ENCODE measurements around the gene ARHGEF17. TPM values are rescaled to one million over a fixed set of nuclear protein-coding genes. Genes with fewer than 3 reads are reported as not detected.
"Not testable (repeated sequence)": the region's sequence is repeated elsewhere in the genome, so short reads cannot be mapped to it uniquely, and the experiment has no call there.

Gene ARHGEF17
- total RNA-seq, 1 donor from 2014 or later = 82.6 TPM

DNA sequence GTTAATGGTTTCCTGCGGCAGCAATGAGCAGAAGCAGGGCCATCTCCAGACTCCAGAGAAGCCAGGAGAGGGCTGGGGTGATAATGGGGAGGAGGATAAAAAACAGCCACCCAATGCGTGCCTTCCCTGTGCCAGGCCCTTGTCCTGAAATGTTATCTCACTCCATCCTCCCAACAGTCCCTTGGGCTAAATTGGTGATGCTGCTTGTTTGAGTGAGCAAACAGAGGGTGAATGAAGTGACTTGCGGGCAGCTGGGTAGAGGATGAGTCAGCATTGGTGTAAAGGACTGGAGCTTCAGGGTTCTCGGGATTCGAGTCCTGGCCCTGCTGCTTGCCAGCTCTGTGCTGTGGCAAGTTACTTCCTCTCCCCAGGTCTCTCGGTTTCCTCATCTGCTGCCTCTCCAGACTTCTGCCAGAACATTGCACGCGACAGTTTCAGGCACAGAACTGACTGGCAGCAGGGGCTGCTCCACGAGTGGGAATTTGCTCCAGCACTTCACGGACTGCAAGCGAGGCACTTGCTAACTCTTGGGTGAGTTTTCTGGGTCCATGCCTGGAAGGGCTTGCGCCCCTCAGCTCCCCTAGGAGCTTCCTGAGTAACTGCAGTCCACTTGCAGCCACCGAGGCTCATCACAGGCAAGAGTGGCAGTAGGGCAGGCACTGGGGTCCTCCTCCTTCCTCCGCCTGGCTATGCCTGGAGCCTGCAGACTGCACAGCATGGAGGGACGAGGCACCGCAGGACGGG, 36.0 kb upstream of the ARHGEF17 start, which contains the start of gene P2RY6:
Gene P2RY6 (plus strand): TSS at position 403 of the 744 bp plus-strand sequence. CDS start 24,181 bp downstream, outside the sequence.
- DNase-seq (ENCODE audit: low spot score) = peak; percentile 68
- intact Hi-C loops (cut with DNase I) = no loop called here

DNA sequence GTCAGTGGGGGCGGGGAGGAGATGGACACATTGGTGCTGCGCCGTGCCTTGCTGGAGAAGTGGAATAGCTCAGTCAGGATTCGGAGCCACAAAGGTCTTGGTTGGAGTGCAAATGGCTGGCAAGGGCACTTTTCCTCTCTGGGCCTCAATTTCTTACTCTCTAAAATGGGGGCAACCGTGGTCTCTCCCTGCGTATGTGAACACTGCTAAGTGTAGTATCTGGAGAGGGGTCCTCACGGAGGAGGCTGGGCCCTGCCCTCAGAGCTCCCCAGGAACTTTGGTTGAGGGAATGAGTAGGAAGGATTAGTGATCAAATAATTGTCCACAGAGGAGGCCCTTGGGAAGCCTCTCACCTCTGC, 35.4 kb upstream of the ARHGEF17 start:
- intact Hi-C loops (cut with DNase I) = no loop called here
- no peak for DNase-seq (ENCODE audit: low spot score)

DNA sequence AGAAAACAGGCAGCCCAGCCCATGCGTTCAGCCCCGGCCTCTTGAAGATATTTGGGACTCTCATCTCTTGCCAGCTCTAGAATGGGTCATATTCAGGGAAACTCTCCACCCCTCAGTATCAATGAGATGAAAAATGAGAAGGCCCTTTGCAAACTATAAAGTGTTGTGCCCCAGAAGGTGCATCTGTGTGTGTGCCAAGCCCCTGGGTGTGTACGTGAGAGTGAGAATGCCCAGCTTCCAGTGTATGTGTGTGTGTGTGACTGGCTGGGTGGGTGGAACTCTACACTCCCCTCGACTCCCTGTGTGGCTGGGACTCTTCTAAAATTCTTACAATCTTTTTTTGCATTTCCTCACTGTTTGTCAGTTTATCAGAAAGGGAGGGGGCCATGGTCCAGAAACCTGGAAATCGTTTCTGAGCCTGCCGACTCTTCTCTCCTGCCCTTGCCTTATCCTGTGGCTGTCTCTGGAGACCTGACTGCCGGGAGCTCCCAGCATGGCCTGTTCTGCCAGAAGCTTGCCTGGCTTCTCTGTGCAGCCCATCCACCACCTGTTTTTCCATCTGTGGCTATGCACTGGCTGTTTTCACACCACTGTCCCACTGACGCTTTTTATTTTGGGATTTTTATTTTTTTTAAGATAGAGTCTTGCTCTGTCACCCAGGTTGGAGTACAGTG, 34.7 kb upstream of the ARHGEF17 start:
- DNase-seq (ENCODE audit: low spot score) = peak; percentile 71
- intact Hi-C loops (cut with DNase I) = no loop called here

DNA sequence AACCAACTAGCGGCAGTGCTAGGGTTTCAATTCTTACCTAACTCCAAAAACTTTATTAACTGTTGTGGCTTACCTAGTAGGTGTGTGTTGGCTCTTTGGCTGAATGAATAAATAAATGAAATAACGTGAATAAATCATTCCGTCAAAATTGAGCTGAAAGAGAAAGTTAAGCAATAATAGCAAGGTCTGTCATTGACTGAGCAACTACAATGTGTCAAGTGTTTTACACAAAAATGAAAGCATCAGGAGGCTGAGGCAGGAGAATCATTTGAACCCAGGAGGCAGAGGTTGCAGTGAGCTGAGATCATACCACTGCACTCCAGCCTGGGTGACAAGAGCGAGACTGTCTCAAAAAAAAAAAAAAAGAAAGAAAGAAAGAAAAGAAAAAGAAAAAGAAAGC, 33.9 kb upstream of the ARHGEF17 start:
- intact Hi-C loops (cut with DNase I) = not testable (repeated sequence)
- peak; percentile 17 for DNase-seq (ENCODE audit: low spot score)

DNA sequence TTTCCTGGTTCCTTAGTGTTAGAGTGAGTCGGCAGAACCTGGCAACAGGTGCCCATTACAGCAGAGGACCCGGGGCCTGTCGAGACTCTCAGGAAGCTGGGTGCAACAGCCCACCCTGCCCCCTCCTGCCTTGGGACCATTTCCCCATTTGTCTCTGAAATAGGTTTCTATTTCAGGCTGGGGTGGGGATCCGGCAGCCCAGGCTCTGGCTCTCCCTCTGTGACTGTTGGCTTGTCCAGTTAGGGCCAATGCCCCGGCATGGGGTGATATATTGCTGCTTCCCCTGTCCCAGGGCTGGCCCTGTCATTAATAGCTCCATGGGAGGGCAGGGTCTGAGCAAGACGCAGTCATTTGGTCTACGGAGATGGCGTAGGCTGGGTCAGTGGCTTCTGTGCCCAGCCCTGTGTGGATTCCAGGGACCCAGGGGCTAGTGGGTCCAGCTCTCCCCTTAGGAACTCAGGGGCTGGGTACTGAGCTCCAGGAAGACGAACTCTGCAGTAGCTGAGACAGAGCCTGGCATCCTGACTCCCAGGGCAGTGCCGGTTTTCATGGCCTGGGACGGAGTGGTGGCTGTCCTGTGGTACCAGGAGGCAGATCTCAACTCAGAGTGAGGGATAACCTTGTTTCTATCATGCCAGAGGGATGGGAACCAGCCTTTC, 33.2 kb upstream of the ARHGEF17 start:
- intact Hi-C loops (cut with DNase I) = no loop called here
- peak; percentile 76 for DNase-seq (ENCODE audit: low spot score)

DNA sequence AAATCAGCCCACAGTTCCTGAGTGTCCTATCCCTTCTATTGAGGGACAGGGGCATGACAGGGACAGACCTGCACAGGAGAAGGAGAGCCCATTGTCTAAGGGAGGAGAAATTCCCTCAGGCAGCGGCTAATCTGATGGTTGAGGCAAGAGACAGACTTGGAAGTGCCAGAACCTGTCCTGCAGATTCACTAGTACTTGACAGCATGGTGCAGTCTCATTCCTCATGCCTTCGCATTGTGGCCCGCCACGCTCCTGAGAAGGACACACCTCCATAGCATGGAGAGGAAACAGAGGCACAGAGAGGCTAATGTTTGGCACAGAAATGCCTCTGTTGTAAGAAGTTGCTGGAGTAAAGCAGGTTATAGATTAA, 32.7 kb upstream of the ARHGEF17 start:
- intact Hi-C loops (cut with DNase I) = no loop called here
- peak; percentile 49 for DNase-seq (ENCODE audit: low spot score)

DNA sequence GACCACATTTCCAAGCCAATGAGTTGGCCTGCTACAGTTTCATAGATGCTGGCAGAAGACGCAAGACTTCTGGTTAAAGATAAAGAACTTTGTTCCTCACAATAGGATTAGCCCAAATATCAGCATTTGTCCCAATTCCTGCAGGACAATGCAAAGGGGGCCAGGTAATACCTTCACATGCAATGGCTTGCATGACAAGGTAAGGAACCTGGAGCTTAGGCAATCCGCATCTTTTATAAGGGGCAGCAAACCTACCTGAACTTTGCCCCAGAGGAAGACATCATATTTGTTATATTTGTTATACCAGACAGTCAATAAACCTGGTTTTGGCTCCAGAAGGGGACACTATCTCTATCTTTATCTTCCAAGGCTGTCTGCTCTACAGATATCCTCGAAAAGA, 30.6 kb upstream of the ARHGEF17 start:
- DNase-seq (ENCODE audit: low spot score) = peak; percentile 58
- intact Hi-C loops (cut with DNase I) = no loop called here

DNA sequence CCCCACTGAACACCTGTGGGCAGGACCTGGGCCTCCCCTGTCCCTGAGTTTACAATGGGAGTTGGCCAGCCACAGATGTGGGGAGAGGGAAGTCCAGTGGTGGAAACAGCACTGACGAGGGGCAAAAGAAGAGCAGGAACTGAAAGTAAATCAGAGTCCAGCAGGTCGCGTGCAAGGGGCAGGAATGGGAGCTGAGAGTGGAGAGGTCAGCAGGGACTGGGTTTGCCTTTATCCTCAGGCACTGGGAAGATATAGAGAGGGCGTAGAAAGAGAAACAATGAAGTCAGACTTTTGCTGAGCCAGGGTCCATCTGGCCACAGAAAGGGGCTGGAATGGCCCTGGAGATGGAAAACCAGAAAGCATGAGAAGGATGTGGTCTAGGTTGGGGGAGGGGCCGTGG, 27.4 kb upstream of the ARHGEF17 start:
- DNase-seq (ENCODE audit: low spot score) = peak; percentile 70
- intact Hi-C loops (cut with DNase I) = no loop called here

DNA sequence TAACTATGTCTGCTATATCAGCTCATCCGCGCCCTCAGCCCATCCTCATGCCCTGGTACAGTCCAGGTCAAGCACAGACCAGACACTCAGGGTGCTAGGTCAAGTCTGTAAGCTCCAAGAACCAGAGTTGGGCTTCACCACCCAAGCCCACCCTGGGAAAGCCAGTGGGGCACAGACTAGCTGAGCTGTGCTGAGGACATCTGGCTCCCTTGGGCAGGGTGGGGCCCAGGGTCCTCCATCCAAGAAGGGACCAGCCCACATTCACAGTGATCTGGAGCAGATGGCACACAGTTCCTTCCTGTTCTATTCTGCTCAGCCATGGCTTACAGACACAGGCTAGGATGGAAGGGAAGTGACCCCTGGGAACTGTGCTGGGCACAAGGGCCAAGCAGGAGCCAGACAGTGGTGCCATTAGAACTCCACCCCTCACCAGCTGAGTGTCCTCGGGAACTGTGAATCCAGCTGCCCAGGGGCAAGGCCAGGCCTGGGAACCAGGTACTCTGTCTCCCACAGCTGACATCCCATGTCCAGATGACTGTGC, 26.8 kb upstream of the ARHGEF17 start:
- intact Hi-C loops (cut with DNase I) = no loop called here
- DNase-seq (ENCODE audit: low spot score) = peak; percentile 72

DNA sequence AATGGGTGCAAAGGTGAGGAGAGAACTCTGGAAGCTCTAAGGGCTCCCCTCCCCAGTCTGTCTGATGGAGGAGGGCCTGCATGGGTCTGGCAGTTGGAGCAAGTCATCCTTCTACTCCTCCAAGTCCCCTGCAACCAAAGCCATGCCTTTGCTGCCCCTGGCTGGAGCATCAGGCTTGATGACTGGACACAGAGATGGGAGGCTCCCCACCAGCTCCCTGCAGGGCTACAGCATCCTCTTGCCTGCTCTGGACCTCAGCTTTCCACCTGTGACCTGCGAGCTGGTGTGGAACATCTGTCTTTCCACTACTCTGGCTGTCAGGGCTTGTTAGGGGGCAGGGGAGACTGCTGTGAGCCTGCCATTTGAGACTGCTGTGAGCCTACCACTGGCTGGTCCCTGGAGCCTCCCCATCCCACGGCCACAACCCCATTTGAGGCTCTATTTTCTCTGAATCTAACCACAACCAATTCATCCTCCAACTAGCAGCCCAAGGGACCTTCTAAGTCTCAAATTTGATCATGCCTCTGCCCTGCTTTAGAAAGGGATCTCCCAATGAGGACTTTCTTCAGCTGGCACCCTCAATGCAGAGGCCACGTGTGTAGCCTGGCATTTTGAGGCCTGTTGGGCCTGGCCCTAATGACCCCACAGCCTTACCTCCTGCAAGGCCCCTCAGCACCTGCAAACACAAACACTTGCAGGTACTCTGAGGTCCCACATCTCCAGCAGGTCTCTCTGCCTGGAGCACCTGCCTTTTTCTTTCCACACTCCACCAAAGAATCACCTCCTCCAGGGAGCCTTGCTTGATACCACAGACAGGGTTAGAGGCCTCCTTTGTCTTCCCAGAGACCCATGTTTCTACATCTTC, 26.0 kb upstream of the ARHGEF17 start:
- DNase-seq (ENCODE audit: low spot score) = peak; percentile 67
- intact Hi-C loops (cut with DNase I) = no loop called here

DNA sequence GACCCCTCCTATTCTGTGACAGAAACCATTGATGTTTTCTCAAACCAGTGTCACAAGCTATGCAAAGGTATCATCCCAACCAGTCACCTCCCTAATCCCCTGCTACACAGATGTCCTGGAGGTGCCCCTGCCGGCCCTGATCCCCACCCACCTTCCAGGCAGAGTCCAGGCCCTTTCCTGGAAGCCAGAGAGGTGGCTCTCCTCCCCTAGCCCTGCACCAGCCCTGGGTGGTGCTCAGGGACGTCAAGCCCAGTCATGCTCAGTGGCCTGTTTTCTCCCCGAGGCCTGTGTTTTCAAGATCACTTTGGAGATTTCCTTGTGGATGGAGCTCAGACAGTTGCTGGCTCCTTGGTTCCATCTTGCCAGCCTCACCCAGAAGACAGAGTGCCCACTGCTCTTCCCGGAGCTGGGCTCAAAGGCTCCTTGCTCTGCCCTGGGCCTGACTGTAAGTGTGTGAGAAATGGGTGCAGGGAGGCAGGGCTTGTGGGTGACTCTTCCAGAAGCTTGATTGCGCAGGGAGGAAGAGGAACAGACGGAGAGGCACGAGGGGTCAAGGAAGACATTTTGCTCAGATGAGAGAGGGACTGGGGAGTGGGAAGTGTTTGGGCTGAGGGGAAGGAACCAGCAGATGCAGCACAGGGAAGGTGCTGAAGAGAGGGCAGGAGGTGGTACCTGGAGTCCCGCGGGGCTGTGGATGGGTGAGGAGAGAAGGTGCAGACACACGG, 24.6 kb upstream of the ARHGEF17 start:
- intact Hi-C loops (cut with DNase I) = no loop called here

DNA sequence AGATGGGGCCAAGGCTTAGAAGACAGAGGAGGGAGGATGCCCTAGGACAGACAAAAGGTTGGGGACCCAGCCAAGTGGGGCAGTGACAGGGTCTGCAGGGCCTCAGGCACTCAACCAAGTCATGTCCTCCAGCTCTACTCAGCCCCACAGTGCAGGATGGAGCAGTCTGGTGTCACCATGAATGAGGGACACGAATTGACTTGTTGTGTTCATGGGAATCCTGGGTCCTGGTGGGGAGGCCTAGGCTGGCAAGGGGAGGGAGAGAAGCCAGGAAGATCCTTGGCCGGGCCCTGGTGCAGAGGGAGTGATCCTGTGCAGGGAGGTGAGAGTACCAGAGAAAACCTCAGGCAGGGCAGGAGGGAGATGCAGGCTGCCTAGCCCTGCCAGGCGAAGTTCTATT, 24.0 kb upstream of the ARHGEF17 start:
- DNase-seq (ENCODE audit: low spot score) = peak; percentile 54
- intact Hi-C loops (cut with DNase I) = no loop called here

More for the DNA sequence above, 24.6 kb upstream of the ARHGEF17 start:
- DNase-seq (ENCODE audit: low spot score) = peak; percentile 41

DNA sequence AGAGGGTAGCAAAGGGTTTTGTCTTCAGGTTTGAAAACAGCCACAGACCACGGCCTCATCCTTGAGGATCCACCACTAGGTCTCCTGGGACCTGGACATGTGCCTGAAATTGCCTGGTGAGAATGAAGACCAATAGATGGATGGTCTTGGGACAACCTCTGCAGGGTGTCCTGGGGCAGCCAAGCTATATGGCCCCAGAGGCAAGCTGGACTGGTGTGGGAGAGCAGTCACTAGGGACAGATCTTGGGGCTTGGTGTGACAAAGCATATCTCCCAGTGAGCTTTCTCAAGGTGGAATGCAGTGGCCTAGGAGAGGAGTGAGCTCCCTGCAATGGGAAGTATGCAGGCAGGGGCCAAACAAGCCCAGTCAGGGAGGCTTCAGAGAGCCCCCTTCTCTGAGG, 22.4 kb upstream of the ARHGEF17 start:
- intact Hi-C loops (cut with DNase I) = loop anchor here (5.0 kb wide), 1 partner anchor 43 kb away; no protein-coding TSS in a partner anchor
- peak; percentile 66 for DNase-seq (ENCODE audit: low spot score)

DNA sequence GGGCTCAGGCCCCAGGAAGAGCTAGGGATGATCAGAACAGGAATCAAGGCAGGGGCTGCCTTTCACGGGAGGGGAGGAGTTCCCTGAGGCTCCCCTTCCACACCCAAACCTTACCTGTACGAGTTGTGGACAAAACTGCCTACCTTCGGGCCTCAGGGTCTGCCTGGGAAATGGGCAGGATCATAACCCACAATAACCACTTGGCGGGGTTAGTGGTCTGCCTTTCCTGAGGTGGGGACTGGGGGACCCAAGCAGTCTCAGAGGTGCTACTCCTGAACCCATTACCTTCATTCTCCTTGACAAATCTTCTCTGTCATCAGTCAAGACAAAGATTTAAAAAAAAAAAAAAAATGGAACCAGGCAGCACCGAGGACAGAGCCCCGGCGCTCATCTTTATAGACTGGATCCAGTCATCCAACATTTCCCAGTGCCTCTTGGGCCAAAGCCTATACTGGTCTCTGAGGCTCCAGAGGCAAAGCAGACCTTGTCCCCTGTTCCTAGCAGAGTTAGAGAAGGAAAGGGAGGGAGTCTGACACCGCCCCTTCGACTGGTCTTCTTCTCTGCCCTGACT, 21.8 kb upstream of the ARHGEF17 start:
- intact Hi-C loops (cut with DNase I) = loop anchor here (5.0 kb wide), 1 partner anchor 44 kb away; no protein-coding TSS in a partner anchor
- peak; percentile 26 for DNase-seq (ENCODE audit: low spot score)

DNA sequence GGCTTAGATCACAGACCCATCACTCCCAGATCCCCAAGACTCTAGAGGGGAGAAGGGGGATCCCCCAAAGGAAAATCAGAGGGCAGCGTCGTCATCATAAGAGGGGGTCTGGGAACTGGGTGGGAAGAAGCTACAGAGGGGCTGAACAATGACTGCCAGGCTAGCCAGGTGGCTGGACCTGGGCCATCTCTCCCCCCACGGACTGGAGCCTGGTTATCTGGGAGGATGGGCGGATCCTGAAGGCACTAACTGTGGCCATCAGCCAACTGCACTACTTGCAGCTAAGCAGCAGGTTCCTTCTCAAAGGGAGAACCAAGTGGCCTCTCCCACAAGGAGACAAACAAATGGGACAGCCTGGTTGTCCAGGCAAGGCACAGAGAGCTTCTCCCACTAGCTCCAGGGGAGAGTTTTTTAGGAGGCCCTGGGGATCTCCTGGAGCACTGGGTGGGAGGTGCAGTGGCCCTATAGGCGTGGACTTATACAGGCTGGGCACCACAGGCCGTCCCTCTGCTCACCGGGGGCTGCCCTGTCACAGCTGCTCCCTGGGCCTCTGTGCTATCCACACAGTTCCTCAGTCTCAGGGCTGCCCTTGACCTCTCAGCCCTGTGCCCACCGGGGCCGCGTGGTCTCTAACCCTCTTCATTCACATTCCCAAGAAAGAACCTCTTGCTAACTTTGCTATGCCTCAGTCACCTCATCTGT, 20.5 kb upstream of the ARHGEF17 start:
- intact Hi-C loops (cut with DNase I) = loop anchor here (5.0 kb wide), 1 partner anchor 45 kb away; no protein-coding TSS in a partner anchor
- DNase-seq (ENCODE audit: low spot score) = no peak

DNA sequence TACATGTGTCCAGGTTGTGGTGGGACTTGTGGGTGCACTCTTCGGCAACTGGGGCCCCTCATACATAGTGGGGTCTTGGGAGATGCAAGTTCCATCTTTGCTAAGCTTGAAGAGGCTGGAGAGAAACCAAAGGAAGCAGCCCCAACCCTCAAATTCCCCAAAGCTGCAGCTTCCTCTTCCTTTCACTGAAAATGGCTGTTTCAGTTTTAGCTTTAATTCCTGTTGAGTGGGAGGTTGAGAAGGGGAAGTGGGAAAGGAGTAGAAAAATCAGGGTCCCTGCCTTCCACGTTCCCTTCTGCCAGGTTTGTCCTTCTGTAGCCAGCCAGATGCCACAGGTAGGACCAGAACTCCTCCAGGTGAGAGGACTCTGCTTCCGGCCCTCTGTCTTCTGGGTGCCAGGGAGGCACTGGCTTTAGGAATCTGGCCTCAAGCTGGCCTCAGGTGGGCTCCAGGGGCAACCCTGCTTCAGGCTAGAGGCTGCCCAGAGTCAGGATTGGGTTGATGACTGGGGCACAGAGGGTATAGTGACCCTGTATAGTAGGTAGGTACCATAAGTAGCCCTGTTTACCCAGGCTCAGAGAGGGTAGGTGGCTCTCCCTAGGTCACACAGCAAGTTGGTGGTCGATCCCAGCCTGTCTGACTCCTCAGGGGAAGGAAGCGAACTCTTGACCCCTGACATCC, 19.7 kb upstream of the ARHGEF17 start:
- intact Hi-C loops (cut with DNase I) = loop anchor here (5.0 kb wide), 1 partner anchor 46 kb away; no protein-coding TSS in a partner anchor
- DNase-seq (ENCODE audit: low spot score) = no peak
